ENCODE measurements around the gene CADPS.

The CADPS gene

GRCh38 chr3:62679988-62680387, 195.2 kb downstream of the CADPS start:
- DNase-seq (ENCODE audit: low read depth in 1 of 2, low spot score in 1 of 2), result no peak
- Histone ChIP-seq H3K27me3 (ENCODE audit: insufficient read depth, poor library complexity, severe bottlenecking) (no peaks in the 10 kb centered on the region), H3K27ac (replicated peaks) (no peak overlapping the region), H3K4me3 (replicated peaks; ENCODE audit: insufficient read depth, low read length) (no peak overlapping the region)
- TF ChIP-seq GABPA (IDR thresholded peaks at IDR 0.05; ENCODE audit: low read depth) (no peak), POLR2AphosphoS5 (IDR thresholded peaks at IDR 0.05; ENCODE audit: low read depth) (no peak), SPI1 (IDR thresholded peaks at IDR 0.05; ENCODE audit: borderline replicate concordance, low read depth) (no peak), CTCF (IDR thresholded peaks at IDR 0.05; ENCODE audit: insufficient read depth, low read length) (no peak)
- TF ChIP-seq, protein P1, sequence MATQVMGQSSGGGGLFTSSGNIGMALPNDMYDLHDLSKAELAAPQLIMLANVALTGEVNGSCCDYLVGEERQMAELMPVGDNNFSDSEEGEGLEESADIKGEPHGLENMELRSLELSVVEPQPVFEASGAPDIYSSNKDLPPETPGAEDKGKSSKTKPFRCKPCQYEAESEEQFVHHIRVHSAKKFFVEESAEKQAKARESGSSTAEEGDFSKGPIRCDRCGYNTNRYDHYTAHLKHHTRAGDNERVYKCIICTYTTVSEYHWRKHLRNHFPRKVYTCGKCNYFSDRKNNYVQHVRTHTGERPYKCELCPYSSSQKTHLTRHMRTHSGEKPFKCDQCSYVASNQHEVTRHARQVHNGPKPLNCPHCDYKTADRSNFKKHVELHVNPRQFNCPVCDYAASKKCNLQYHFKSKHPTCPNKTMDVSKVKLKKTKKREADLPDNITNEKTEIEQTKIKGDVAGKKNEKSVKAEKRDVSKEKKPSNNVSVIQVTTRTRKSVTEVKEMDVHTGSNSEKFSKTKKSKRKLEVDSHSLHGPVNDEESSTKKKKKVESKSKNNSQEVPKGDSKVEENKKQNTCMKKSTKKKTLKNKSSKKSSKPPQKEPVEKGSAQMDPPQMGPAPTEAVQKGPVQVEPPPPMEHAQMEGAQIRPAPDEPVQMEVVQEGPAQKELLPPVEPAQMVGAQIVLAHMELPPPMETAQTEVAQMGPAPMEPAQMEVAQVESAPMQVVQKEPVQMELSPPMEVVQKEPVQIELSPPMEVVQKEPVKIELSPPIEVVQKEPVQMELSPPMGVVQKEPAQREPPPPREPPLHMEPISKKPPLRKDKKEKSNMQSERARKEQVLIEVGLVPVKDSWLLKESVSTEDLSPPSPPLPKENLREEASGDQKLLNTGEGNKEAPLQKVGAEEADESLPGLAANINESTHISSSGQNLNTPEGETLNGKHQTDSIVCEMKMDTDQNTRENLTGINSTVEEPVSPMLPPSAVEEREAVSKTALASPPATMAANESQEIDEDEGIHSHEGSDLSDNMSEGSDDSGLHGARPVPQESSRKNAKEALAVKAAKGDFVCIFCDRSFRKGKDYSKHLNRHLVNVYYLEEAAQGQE (IDR thresholded peaks at IDR 0.05; ENCODE audit: insufficient replicate concordance, low read depth), result no peak

- Histone ChIP-seq H3K27me3 (ENCODE audit: insufficient read depth, poor library complexity, severe bottlenecking) (no peaks in the 10 kb centered on the region), H3K4me3 (replicated peaks; ENCODE audit: insufficient read depth, low read length) (no peak overlapping the region), H3K27ac (replicated peaks) (no peak overlapping the region)
- no peak for DNase-seq (ENCODE audit: low read depth in 1 of 2, low spot score in 1 of 2)
- no peak for TF ChIP-seq POLR2AphosphoS5 (IDR thresholded peaks at IDR 0.05; ENCODE audit: low read depth)
- TF ChIP-seq, protein P1 (IDR thresholded peaks at IDR 0.05; ENCODE audit: insufficient replicate concordance, low read depth), result no peak
- TF ChIP-seq GABPA (IDR thresholded peaks at IDR 0.05; ENCODE audit: low read depth), result no peak
- TF ChIP-seq CTCF (IDR thresholded peaks at IDR 0.05; ENCODE audit: insufficient read depth, low read length), result no peak
- TF ChIP-seq SPI1 (IDR thresholded peaks at IDR 0.05; ENCODE audit: borderline replicate concordance, low read depth), result no peak
Observed at GRCh38 chr3:62678841-62679240, 196.4 kb downstream of the CADPS start.

- DNase-seq (ENCODE audit: low read depth in 1 of 2, low spot score in 1 of 2), result no peak
- H3K4me3 ChIP-seq (replicated peaks; ENCODE audit: insufficient read depth, low read length), result no peak overlapping the region
- no peak overlapping the region for H3K27ac ChIP-seq (replicated peaks)
- no peaks in the 10 kb centered on the region for H3K27me3 ChIP-seq (ENCODE audit: insufficient read depth, poor library complexity, severe bottlenecking)
- TF ChIP-seq, protein P1 (IDR thresholded peaks at IDR 0.05; ENCODE audit: insufficient replicate concordance, low read depth), result no peak
- no peak for TF ChIP-seq GABPA (IDR thresholded peaks at IDR 0.05; ENCODE audit: low read depth)
- no peak for TF ChIP-seq SPI1 (IDR thresholded peaks at IDR 0.05; ENCODE audit: borderline replicate concordance, low read depth)
- TF ChIP-seq POLR2AphosphoS5 (IDR thresholded peaks at IDR 0.05; ENCODE audit: low read depth), result no peak
- no peak for TF ChIP-seq CTCF (IDR thresholded peaks at IDR 0.05; ENCODE audit: insufficient read depth, low read length)
Observed at GRCh38 chr3:62677926-62678325, 197.3 kb downstream of the CADPS start.
